AG04449 (cell line): ENCODE data around the gene RPL27.
A peak's percentile ranks its signal among the peaks of the same experiment; 100 is the strongest.

Source experiments
- CTCF ChIA-PET: fragments of 350-600 bp; formaldehyde crosslinking; extraction: SDS; loops from one replicate; lab custom pipeline; 2021; ENCODE audit warnings: antibody characterized with exemption; lab: Yijun Ruan, JAX
- POLR2A ChIA-PET: fragments of 400-600, 350-600 bp; formaldehyde crosslinking; extraction: SDS; loops from one replicate; lab custom pipeline; 2020; ENCODE audit warnings: antibody characterized with exemption, inconsistent platforms; lab: Yijun Ruan, JAX
- DNase-seq: peaks from one replicate; pipeline ENCODE4 v3.0.0-alpha.2; 2010; ENCODE audit warnings: low read depth, low spot score
- H3K4me3 ChIP-seq: 2 replicates; pipeline ENCODE4 v1.5.1; 2011; ENCODE audit warnings: low read depth, mild to moderate bottlenecking, control low read depth, low read length
- CTCF ChIP-seq: IDR thresholded peaks from one replicate; pipeline ENCODE4 v1.5.1; 2011; ENCODE audit warnings: mild to moderate bottlenecking, moderate library complexity, low read length, control low read depth, inconsistent platforms; ENCODE audit not compliant: insufficient read depth; ENCODE audit errors: missing control alignments

The RPL27 gene

DNA sequence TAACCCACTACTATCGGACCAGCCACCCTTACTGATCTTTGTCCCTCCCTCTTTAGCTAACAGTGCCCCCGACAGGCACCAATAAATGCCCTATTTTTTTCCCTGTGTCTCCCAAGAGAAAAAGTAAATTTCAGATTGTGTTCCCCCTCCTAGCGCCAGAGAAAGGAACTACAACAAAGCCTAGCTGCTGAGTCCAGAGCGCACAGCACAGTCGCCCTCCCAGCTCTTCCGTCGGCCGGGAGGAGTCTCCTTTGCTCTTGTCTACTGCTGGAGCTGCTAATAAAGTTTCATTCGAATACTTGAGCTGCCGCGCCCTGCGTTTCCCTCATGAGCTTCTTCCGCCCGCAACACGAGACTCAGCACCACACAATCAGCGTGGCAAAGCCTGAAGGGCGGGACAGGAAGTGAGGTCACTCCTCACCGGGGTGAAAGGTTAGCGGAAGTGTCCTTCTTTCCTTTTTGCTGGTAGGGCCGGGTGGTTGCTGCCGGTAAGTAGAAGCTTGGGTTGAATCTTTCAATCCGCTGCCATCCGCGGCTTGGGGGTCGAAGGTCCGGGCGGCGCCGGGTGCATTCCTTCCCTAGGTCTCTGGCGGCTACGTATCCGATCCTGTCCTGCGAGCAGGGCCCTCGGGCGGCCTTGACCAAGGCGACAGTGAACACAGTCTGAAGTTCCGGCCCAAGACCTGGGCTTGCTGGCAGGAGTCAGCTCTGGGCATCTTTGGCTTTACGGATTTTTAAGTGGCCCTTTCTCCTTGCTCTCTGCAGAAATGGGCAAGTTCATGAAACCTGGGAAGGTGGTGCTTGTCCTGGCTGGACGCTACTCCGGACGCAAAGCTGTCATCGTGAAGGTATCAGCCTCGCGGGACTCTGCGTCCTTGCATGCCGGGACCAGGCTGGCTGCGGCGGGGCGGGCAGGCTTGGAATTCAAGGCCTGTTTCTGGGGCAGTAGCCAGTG lies at the start of gene RPL27:
Gene RPL27, plus strand, starts transcription at position 436 of the 955 bp plus-strand sequence. Its CDS starts 332 bp downstream, at position 768.
- ChIA-PET POLR2A (interaction anchor here (0.8 to 1.8 kb wide), 17 partner anchors 9 to 317 kb away, joined by 3 to 22 read pairs (median 4); partner anchors contain the start of genes AARSD1, BRCA1, IFI35 and PTGES3L), CTCF (interaction anchor here (0.7 to 3.0 kb wide), 29 partner anchors 8 to 420 kb away, joined by 3 to 35 read pairs (median 4); partner anchors contain the start of genes AOC2, BECN1, IFI35 and PTGES3L)
- DNase-seq = peak; percentile 100
- peak; percentile 65 for TF ChIP-seq CTCF
- H3K4me3 ChIP-seq = peak within 1 kb of the TSS; percentile 93

GRCh38 chr17:42950044-42950783 lies 48.0 kb upstream of the RPL27 start:
- no peak for TF ChIP-seq CTCF
- no peak overlapping the region for H3K4me3 ChIP-seq
- ChIA-PET POLR2A (interaction anchor here (0.6 kb wide), 1 partner anchor 372 kb away, joined by 4 read pairs; no protein-coding TSS in a partner anchor), CTCF (interaction anchor here (0.8 to 4.3 kb wide), 2 partner anchors 12 to 108 kb away, joined by 3 to 16 read pairs; no protein-coding TSS in a partner anchor)
- no peak for DNase-seq

- H3K4me3 ChIP-seq = no peak overlapping the region
- ChIA-PET CTCF (interaction anchor here (1.3 kb wide), 1 partner anchor 110 kb away, joined by 3 read pairs; no protein-coding TSS in a partner anchor), POLR2A (no interaction called here)
- DNase-seq = no peak
- TF ChIP-seq CTCF = no peak
These were observed 44.5 kb upstream of the RPL27 start for GRCh38 chr17:42953669-42954068.

- no peak for TF ChIP-seq CTCF
- CTCF ChIA-PET = interaction anchor here (0.8 to 1.5 kb wide), 5 partner anchors 9 to 44 kb away, joined by 3 to 4 read pairs (median 4); no protein-coding TSS in a partner anchor
- POLR2A ChIA-PET = interaction anchor here (0.6 to 1.0 kb wide), 3 partner anchors 11 to 34 kb away, joined by 3 to 4 read pairs (median 3); partner anchors contain the start of gene RPL27
- peak within 1 kb of the TSS; percentile 91 for H3K4me3 ChIP-seq
- peak; percentile 71 for DNase-seq
These were observed 33.9 kb upstream of the RPL27 start, which contains the start of gene AARSD1 for GRCh38 chr17:42964161-42964932. AARSD1 (minus strand) TSS chr17:42964454; CDS start chr17:42964440, 14 bp downstream.

DNA sequence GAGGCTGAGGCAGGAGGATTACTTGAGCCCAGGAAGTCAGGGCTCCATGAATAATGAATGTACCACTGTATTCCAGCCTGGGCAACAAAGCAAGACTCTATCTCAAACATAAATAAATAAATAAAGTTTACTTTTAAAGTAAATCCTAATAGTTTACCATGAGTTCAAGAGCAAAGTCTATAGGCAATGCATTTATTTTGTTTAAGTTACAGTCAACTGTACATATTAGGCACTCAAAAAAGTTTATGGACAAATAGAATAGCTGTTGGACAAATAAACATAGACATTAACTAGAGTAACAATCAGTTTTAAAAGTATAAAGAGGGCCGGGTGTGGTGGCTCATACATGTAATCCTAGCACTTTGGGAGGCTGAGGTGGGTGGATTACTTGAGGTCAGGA lies 30.3 kb upstream of the RPL27 start:
- DNase-seq = no peak
- ChIA-PET CTCF (interaction anchor here (0.7 to 2.5 kb wide), 3 partner anchors 11 to 120 kb away, joined by 3 to 8 read pairs (median 3); partner anchors contain the start of gene RPL27), POLR2A (no interaction called here)
- no peak for TF ChIP-seq CTCF
- H3K4me3 ChIP-seq = no peak overlapping the region
